Neural cell (in vitro differentiated cells): ENCODE results near the gene APBA3.

Source experiments
- EZH2 ChIP-seq: fragments of 200-600, 300-800 bp; shearing (Covaris generic), sonication (generic); IDR thresholded peaks from 2 replicates; pipeline ENCODE4 v1.6.1; 2014; ENCODE audit warnings: antibody characterized with exemption, low read length, borderline replicate concordance, mild to moderate bottlenecking; ENCODE audit not compliant: insufficient read depth, poor library complexity, severe bottlenecking
- TAF1 ChIP-seq: IDR thresholded peaks from 2 replicates; pipeline ENCODE4 v1.6.1; 2012; ENCODE audit warnings: low read depth
- TF ChIP-seq, protein P1 (sequence below): fragments of 450-650 bp; IDR thresholded peaks from 2 replicates; pipeline ENCODE4 v1.5.1; 2014; ENCODE audit warnings: antibody characterized with exemption, mild to moderate bottlenecking, moderate library complexity; ENCODE audit not compliant: poor library complexity, severe bottlenecking

DNA sequence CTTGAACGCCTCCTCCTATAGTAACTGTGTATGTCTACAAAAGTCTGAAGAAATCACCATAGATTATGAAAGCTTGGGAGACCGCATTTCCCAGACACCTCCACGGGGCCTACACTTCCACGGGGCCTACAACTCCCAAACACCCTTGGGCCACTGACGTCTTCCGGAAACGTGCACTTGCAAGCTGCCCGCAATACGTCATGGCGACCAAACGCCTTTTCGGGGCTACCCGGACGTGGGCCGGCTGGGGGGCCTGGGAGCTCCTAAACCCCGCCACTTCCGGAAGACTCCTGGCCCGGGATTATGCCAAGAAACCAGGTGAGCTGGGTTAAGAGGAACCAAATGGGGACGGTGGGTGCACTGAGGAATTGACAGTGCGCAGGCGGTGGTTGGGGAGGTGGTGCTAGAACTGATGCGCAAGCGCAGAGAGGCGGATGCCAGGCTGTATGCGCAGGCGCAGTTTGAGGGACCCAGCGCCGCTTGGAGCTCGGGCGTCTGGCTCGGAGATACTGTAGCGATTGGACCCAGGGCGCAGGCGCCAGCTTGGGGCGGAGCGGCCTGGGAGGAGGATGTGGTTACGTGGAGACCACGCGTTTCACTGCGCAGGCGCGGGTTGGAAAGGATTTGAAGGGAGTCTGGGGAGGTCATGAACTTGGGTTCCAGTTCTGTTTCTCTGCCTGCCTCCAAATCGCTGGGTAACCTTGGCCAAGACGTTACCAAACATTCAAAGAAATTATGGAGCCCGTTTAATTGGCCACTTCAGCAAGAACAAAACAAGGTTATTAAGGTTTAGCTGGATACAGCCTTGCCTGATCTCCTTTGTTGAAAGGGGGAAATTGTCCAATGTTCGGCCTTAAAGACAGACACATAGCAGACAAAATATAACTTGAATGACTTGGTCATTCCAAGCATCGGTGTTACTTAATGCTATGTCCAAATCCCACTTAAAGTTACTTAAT, 1.3 kb upstream of the APBA3 start, which contains the start of gene MRPL54:
- TF ChIP-seq EZH2 (no peak), TAF1 (peak; percentile 67)
- TF ChIP-seq, protein P1, sequence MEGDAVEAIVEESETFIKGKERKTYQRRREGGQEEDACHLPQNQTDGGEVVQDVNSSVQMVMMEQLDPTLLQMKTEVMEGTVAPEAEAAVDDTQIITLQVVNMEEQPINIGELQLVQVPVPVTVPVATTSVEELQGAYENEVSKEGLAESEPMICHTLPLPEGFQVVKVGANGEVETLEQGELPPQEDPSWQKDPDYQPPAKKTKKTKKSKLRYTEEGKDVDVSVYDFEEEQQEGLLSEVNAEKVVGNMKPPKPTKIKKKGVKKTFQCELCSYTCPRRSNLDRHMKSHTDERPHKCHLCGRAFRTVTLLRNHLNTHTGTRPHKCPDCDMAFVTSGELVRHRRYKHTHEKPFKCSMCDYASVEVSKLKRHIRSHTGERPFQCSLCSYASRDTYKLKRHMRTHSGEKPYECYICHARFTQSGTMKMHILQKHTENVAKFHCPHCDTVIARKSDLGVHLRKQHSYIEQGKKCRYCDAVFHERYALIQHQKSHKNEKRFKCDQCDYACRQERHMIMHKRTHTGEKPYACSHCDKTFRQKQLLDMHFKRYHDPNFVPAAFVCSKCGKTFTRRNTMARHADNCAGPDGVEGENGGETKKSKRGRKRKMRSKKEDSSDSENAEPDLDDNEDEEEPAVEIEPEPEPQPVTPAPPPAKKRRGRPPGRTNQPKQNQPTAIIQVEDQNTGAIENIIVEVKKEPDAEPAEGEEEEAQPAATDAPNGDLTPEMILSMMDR = no peak
